Measurements from ENCODE around the gene COL15A1.

The COL15A1 gene

DNA sequence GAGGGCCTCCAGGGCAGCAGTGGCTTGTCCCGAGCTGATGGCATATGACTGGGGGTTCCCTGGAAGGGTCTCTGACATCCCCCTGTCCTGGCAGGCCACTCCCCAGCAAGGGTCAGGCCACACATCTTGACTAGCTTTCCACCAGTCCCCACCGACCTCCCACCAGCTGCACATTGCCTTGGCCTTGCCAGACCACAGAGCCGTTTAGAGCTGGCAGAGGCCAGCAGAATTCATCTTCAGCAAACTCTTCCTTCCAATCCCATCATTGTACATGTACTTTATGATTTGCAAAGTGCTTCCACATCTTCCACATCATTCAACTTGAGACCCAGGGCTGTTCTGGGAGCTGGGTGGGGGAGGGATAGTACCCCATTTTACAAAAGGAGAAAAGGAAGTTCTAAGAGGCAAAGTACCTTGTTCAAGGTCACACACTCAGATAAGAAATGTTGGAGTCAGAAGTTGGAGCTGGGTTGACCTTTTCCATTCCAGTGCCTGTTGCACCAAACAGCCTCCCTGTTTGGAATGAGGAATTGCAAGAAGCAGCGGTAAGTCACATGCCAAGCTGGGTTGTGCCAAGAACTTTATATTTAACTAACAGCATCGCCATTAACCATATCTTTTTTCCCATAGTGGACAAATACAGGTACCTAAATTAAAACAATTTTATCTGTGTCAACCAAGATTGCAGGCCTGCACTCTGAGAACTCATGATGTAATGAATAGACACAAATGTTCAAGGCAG, 25.8 kb upstream of the COL15A1 start:
- DNase-seq: no peak

DNA sequence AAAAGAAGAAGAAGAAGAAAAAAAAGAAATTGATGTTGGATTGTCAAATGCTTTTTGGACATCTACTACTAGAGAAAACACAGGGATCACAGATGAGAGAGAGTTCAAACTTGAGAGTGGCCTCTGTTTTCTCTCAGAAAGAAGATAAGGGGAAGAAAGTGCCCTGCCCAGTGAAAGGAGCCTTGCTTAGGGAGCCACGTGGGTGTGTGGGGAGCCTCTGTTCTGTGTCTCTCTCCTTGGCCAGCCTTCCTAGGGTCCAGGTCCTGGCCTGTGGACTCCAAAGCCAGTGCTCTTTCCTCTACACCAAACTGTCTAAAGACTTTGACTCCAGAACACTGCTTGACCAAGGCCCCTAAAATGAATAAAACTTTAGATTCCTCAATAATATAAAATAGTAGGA, 22.0 kb upstream of the COL15A1 start:
- no peak for DNase-seq

DNA sequence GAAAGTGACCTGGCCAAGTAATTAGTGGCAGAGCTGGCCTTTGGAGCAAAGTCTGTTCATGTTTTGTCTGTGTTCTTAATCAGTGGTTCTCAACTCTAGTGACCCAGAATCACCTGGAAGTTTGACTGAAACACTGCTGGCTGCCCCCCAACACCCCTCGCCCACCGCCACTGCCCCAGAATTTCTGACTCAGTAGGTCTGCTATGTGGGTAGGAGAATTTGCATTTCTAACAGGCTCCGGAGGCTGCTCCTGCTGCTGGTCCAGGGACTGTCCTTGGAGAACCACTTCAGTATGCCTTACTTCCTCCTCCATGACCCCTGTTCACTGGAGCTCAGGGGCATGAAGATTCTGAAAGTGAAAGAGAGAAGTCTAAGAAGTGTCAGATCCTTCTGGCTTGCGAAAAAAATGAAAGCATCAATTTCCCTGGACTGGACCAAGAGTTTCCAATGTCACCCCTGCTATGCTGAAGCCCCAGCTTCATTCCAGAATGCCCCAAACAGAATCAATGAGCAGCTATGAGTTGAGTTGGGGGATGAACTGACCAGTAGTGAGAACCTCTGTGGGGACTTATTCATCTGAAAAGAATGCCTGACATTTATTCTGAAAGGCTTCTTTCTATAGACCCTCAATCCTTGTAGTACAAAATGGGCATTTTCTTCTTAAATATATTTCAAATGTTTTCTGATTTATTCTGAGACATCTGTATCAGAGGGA, 20.8 kb upstream of the COL15A1 start:
- peak; percentile 60 to 69 for DNase-seq

DNA sequence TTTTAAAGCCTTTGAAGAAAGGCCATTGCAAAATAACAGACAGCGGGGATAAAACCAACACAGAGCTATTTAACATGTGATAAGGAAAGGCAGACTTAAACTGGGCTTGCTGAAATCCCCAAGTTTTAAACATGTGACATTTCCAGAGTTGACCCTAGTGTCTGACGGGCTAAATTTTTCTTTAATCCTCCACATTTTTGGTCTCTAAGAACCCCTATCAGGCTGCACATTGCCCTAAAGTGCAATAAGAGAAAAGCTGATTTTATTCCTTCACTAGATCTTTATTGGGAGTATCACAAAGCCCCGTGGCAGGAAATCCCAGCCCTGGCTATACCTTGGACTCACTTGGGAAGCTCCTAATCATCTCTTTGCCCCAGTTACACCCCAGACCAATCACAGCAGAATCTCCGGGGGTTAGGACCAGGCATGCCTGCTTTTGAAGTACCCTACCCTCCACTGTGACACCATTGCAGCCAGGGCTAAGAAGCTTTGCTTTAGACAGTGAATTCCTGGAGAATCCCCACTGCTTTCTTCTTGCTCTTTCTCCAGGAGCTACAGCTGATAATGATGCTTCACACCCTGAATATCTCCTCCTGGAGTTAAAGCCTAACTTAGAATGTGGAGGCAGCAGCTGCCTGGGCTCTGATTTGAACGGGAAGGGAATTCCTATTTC, 20.1 kb upstream of the COL15A1 start:
- DNase-seq: no peak

DNA sequence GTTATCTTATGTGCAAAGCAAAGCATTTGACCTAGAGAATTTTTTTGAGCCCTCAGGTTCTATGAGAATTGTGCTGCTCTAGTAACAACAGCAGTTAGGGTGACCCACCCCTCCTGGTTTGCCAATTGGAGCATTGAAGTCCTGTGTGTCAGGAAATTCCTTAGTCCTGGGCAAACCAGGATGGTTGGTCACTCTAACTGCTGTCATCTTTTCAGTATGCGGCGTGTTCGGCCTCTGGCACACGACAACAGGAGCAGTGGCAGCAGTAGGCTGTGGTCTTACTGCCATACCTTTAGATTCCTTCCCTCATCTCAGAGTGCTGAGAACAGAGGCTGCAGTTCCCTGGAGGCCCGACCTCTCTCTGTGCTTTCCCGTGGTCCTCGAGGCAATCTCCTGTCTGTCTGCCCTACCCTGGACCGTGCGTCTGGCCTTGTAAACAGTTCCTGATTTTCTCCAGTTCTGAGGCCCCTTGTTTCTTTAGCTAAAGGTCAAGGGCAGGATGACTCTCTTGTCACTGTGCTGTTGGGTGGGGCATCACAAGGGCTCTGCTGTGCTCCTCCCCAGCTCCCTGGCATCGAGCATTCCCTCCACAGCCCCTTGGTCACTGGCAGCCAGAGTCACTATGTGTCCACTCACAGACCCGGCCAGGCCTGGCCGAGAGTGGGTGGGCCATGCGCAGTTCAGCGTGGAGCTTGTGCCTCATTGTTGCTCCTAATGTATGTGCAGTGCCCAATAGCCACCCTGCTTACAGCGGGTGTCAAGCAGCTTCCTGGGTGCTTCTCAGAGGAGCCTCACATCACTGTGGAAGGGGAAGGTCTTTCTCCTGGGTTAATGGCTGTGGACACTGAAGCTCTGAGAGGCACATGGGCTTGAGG, 18.5 kb upstream of the COL15A1 start:
- DNase-seq: no peak

DNA sequence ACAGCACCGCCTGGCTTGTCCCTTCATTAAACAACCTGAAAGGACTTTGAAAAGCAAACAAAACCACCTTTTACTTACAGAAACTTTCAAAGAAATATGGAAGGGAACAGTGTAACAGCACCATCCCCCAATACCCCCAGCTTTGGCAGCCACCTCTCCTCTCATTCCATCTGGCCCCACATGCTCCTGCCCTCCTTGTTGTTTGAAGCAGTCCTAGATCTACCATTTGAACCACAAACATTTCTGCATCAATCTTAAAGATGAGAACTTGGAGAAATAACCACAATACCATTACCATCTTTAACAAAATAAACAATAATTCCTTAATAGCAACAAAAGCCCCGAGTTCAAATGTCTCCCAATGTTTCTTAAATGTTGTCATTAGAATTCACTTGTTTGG, 17.8 kb upstream of the COL15A1 start:
- no peak for DNase-seq

GRCh38 chr9:98927724-98928123, 16.0 kb upstream of the COL15A1 start:
- no peak for DNase-seq

DNA sequence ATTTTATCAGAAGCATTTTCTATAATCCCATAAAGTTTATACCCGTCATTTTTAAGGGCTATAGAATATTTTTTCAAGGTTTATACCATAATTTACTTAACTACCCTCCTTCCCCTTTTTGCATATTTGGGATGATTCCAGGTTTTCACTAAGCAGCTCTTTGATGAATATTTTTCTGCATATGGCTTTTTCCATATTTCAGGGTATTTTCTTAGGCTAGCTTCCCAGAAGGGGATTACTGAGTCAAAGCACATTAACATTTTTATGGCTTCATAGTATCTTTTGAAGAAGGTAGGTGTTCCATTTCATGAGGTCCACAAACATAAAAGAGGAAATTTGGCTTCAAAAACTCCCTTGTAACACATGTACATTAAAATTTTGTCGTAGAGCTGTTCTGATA, 14.6 kb upstream of the COL15A1 start:
- DNase-seq: no peak

DNA sequence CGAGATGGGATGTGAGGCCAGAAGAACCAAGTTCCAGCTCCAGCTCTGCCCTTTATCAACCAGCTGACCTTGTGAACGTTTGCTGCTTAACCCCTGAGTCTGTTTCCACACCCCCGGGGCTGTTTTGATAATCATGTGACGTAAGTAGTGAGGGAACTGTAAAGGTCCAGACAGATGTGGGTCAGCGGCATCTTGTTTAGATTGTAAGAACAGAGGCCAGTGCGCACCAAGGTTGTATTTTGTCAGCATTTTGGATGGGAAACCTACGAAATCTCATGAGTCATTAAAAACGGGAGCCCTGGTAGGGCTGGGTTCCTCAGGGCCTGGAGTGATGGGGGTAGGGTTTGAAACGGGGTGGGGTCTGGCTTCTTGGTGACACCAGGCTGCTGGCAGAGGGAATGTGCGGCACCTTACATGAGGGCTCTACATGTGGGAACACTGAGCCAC, 13.8 kb upstream of the COL15A1 start:
- DNase-seq: no peak

DNA sequence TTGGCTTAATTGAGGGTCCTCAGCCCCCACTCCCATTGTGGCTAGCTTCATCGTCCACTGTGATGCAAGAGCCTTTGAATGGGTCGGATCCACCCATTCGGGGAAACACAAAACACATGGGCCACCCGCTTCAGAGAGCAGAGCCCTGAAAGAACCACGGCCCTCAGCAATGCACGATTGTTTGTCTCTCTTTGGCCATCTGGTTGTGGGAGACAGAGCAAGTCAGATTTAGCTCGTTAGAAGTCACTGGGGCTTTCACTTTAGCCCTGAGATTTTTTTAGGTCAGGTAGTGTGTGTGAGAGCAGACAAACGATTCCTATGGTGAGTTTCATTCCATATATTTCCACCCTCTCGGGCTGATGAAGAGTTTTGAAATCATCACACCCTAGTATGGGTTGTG, 12.9 kb upstream of the COL15A1 start:
- DNase-seq: no peak

- no peak for DNase-seq
Measured at GRCh38 chr9:98931600-98932389, 11.9 kb upstream of the COL15A1 start.

- no peak for DNase-seq
Measured at GRCh38 chr9:98933185-98933584, 10.5 kb upstream of the COL15A1 start.

- no peak for DNase-seq
Measured at GRCh38 chr9:98933890-98934289, 9.8 kb upstream of the COL15A1 start.

GRCh38 chr9:98935071-98935505, 8.6 kb upstream of the COL15A1 start:
- DNase-seq: no peak

GRCh38 chr9:98940276-98940675, 3.4 kb upstream of the COL15A1 start:
- no peak for DNase-seq

DNA sequence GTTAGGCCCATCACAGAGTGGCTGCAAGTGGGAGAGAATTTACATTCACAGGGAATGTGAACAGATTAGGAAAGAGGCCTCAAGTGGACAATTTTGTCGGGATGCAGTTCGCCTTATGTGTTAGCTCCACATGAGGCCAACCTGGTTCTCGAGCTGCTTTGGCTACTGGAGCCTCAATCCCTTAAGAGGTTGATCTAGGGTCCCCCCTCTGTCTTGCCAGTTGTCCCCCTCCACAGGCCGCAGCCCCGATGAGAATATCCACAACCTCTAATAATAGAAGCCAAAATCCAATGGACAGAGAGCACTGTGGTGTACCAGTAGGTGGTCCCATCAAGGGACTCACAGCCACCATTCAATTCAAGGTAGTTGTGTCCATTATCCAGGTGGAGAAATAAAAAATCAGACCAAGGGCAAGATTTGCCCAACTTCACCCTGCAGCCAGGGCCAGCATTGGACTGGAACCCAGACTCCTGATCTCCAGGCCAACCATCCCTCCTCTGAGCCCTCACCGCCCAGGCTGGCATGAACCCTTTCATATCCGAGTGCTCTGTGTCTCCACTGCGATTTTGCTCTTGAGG, 1.7 kb upstream of the COL15A1 start:
- DNase-seq: no peak

- DNase-seq: no peak
Measured at GRCh38 chr9:98942906-98943681, 613 bp upstream of the COL15A1 start.

GRCh38 chr9:98944057-98944733, 488 bp downstream of the COL15A1 start:
- DNase-seq: peak in 1 of 2 donors; percentile 19

DNA sequence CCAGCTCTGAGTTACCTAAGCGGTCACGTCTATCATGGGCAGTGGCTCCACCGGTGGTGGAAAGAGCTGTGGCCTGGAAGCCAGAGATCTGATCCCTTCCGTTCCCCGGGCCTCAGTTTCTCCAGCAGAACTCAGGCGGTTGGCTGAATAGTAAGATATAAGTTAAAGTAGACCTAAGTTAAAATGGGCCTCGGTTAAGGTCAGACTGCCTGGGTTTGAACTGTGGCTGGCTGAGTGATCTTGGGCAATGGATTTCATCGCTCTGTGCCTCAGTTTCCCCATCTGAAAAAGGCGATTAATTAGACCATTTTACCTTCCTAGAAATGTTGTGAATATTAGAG, 997 bp downstream of the COL15A1 start:
- peak in 1 of 2 donors; percentile 15 for DNase-seq

DNA sequence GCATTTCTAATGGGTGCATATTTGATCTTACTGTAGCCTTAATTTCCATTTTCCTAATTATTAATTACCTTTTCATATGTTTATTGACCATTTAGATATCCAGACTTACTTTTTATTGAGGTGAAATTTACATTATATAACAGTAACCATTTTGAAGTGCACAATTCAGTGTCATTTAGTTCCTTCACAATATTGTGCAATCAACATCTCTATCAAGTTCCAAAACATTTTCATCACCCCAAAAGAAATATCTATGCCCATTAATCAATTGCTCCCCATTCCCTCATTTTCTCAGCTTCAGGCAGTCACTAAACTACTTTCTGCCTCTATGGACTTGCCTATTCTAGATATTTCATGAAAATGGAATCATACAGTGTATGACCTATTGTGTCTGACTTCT, 5.9 kb downstream of the COL15A1 start:
- no peak for DNase-seq

Data from inflammatory macrophage (primary cell).